ENCODE data around the gene ANTKMT. TPM values are rescaled to one million over a fixed set of nuclear protein-coding genes. Genes with fewer than 3 reads are reported as not detected.
A peak's percentile ranks its signal among the peaks of the same experiment; 100 is the strongest.

The ANTKMT gene
- total and polyA plus RNA-seq, 9 donors = 13.2 to 43.9 (median 21.9) TPM; not detected in 1

GRCh38 chr16:720447-720989 is 428 bp upstream of the ANTKMT start:
- Histone ChIP-seq H3K27me3 (no peaks in the 10 kb centered on the region), H3K27ac (peak overlapping the region; percentile 60 to 86), H3K9me3 (no peaks in the 10 kb centered on the region), H3K4me1 (ENCODE audit: insufficient read depth) (peaks cover 22% of the 10 kb centered on the region), H3K36me3 (no peaks in the 10 kb centered on the region), H3K4me3 (peak overlapping the region; percentile 47)
- WGBS, 3 donors = 0 to 2% (median 1%) methylated on average over 17 to 38 of the region's 38 CpGs
- DNase-seq = peak in 3 of 5 donors; percentile 36 to 58 (median 54)
- TF ChIP-seq EP300 (IDR thresholded peaks at IDR 0.05) = no peak
- no peak for TF ChIP-seq CTCF (IDR thresholded peaks at IDR 0.05)
- no peak for TF ChIP-seq POLR2A (IDR thresholded peaks at IDR 0.05)
- intact Hi-C loops (cut with DNase I) = no loop called here

DNA sequence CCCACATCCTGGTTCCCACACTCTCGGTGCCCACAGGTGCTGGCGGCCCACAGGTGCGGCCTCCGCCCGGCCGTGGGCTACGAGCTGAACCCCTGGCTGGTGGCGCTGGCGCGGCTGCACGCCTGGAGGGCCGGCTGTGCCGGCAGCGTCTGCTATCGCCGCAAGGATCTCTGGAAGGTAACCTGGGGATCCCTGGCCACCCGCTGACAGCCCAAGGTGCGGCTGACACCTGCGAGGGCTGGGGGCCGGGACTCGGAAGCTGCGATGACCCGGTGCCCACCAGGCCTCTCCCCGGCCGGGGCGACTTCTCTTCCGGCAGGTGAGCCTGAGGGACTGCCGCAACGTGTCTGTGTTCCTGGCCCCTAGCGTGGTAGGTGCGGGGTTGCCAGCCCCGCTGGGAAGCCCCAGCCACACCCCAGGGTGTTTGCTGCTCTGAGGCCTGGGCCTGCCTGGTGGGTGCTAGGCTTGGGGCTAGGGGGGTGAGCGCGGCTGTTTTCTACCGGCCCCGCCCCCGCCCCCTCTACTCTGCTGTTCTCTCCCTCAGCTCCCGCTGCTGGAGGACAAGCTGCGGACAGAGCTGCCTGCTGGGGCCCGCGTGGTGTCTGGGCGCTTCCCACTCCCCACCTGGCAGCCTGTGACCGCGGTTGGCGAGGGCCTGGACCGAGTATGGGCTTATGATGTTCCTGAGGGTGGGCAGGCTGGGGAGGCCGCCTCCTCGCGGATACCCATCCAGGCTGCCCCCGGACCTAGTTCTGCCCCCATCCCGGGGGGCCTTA is 1.0 kb downstream of the ANTKMT start:
- TF ChIP-seq CTCF (IDR thresholded peaks at IDR 0.05) (no peak), POLR2A (IDR thresholded peaks at IDR 0.05) (no peak), EP300 (IDR thresholded peaks at IDR 0.05) (no peak)
- Histone ChIP-seq H3K36me3 (no peaks in the 10 kb centered on the region), H3K27ac (peak overlapping the region in 1 of 2 donors; percentile 86), H3K4me1 (ENCODE audit: insufficient read depth) (peaks cover 13% of the 10 kb centered on the region), H3K4me3 (peak overlapping the region; percentile 47), H3K27me3 (peaks cover 4% of the 10 kb centered on the region), H3K9me3 (no peaks in the 10 kb centered on the region)
- no peak for DNase-seq
- intact Hi-C loops (cut with DNase I) = no loop called here
- 79 to 81% (median 80%) methylated on average over 40 to 51 of the region's 51 CpGs for WGBS, 3 donors

GRCh38 chr16:722835-723633 is 2.1 kb downstream of the ANTKMT start:
- Histone ChIP-seq H3K36me3 (no peaks in the 10 kb centered on the region), H3K27me3 (peaks cover 14% of the 10 kb centered on the region), H3K9me3 (no peaks in the 10 kb centered on the region), H3K4me3 (no peak overlapping the region), H3K27ac (no peak overlapping the region), H3K4me1 (ENCODE audit: insufficient read depth) (peaks cover 20% of the 10 kb centered on the region)
- WGBS, 3 donors = 80 to 84% (median 84%) methylated on average over 23 to 24 of the region's 24 CpGs
- no peak for DNase-seq
- TF ChIP-seq EP300 (IDR thresholded peaks at IDR 0.05) (no peak), CTCF (IDR thresholded peaks at IDR 0.05) (no peak), POLR2A (IDR thresholded peaks at IDR 0.05) (no peak)
- intact Hi-C loops (cut with DNase I) = no loop called here

- no peak for DNase-seq
- H3K27ac ChIP-seq = no peak overlapping the region
- no peak for TF ChIP-seq POLR2A (IDR thresholded peaks at IDR 0.05)
- TF ChIP-seq EP300 (IDR thresholded peaks at IDR 0.05) = no peak
- no peak for TF ChIP-seq CTCF (IDR thresholded peaks at IDR 0.05)
- no peaks in the 10 kb centered on the region for H3K9me3 ChIP-seq
- intact Hi-C loops (cut with DNase I) = no loop called here
- peaks cover 15% of the 10 kb centered on the region for H3K27me3 ChIP-seq
- no peak overlapping the region for H3K4me3 ChIP-seq
- H3K36me3 ChIP-seq = no peaks in the 10 kb centered on the region
- H3K4me1 ChIP-seq (ENCODE audit: insufficient read depth) = peaks cover 22% of the 10 kb centered on the region
- WGBS, 3 donors = 70 to 81% (median 77%) methylated on average over 9 of the region's 9 CpGs
These were observed 2.7 kb downstream of the ANTKMT start for GRCh38 chr16:723695-724094.
